GM19372 (cell line): ENCODE results near the gene RNGTT.
"Not testable (repeated sequence)": the region's sequence is repeated elsewhere in the genome, so short reads cannot be mapped to it uniquely, and the experiment has no call there.

Experiments used
- ATAC-seq: cut with Tn5 transposase; IDR thresholded peaks from one replicate; pipeline ENCODE4 v1.9.1; 2021; ENCODE audit warnings: mild to moderate bottlenecking, low read depth, moderate library complexity; ENCODE audit not compliant: unreplicated experiment

RNGTT gene

DNA sequence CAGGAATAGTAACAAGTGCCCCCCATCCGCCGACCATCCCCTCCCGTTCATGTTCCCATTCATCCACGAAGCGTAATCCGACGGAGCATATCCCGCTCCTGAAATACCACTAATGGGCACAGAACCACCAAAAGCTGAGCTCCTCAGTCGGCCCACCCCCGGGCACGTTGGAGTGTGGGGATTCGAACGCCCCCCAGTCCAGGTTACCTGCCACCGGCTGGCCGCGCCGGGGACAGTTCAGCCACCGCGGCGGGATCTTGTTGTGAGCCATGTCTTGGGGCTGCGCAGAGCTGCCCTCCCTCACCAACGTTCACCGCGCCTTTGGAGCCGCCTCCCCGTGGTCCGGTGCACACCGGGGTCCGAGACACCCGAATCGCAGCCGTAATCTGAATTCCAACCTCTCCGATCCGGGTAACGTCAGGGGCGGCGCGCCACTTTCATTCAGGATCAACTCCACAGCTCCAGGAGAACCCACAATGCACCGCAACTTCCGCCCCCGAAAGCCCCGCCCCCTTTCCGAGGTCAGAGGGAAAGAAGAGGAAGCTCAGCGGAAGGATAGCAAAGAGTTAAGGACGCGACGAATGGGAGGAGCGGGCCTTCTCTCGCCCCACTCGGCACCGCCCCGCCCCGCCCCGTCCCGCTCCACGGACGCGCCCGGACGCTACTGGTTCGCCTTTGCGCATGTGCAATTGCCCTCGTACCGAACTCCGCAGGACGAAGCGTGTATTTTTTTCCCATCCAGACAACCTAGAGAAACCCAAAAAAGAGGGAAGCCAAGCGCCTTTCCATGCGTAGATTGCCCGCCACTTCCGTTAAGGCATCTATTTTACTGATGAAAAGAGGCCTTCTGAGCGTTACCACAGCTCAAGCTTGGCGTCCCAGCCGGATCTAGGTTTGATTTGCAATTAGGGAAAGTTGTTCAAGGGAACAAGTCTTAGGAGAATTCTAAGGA is at the start of gene RNGTT:
RNGTT (minus strand) TSS at position 480 of the 952 bp plus-strand sequence; CDS start at position 271, 209 bp downstream.
- peak; percentile 98 for ATAC-seq

DNA sequence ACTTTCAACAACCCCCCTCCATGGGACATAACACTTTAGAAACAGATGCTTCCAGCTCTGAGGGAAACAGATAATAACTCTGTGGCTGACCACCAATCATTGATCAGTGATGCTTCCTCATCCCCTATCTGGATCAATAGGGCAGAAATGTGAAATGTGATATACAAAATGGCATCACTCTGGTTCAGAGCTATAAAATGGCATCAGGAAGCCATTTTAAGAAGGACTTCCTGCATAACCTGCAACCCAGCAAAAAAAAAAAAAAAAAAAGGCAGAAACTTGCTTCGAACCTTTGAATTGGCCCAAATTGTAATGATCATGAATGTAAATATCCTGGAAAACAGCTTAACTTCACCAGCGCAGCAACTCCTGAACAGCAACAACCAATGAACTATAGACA is 48.0 kb upstream of the RNGTT start:
- ATAC-seq = no peak

DNA sequence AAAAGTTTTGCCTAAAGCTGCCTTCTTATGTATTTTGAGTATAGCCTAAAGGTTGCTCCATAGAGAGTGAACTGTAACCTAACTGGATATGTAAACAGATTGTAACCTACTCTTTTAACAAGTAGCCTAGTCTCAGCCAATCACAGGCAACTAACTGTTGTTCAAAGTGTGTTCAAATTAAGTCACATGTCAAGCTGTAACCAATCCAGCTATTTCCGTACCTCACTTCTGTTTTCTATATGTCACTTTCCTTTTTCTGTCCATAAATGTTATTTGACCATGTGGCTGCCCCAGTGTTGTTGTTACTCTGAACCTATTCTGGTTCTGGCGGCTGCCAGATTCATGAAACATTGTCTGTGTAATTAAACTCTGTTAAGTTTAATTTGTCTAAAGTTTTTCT is 47.4 kb upstream of the RNGTT start:
- no peak for ATAC-seq

DNA sequence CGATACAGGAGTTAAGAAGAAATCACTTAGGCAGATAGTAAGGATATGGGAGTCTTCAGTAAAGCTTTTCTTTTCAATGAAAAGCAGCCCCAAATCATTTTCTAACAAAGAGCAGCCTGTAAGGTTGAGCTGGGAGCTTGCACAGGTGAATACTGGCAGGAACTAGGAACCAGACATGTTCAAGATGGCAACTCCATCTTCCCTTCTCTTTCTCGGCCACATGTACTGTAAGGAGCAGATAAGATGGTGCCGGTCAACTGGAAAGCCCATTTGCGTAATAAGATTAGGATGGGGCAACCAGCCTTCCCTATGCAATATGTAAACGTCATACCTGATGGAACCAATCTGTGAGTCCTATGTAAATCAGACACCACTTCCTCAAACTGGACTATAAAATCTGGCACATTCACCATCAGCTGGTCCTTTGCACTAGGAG is 46.2 kb upstream of the RNGTT start:
- no peak for ATAC-seq

- no peak for ATAC-seq
Observed at GRCh38 chr6:89008815-89009374, 45.5 kb upstream of the RNGTT start.

- ATAC-seq = no peak
Observed at GRCh38 chr6:89008001-89008814, 44.8 kb upstream of the RNGTT start.

GRCh38 chr6:89007209-89008000 is 44.0 kb upstream of the RNGTT start:
- ATAC-seq = no peak

DNA sequence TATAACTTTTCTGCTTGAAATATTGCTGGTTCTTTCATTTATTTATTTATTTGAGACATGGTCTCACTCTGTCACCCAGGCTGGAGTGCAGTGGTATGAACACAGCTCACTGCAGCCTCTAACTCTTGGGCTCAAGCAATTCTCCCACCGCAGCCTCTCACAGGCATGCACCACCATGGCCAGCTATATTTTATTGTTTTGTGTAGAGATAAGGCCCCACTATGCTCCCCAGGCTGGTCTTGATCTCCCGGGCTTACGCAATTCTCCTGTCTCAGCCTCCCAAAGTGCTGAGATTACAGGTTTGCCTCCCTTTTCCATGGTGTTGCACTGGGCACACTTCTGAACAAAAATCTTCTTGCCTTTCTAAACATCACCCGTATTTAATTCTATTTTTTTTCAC is 39.1 kb upstream of the RNGTT start:
- ATAC-seq = no peak

- no peak for ATAC-seq
Observed at GRCh38 chr6:88997327-88997726, 33.9 kb upstream of the RNGTT start.

- no peak for ATAC-seq
Observed at GRCh38 chr6:88992741-88993552, 29.5 kb upstream of the RNGTT start.

DNA sequence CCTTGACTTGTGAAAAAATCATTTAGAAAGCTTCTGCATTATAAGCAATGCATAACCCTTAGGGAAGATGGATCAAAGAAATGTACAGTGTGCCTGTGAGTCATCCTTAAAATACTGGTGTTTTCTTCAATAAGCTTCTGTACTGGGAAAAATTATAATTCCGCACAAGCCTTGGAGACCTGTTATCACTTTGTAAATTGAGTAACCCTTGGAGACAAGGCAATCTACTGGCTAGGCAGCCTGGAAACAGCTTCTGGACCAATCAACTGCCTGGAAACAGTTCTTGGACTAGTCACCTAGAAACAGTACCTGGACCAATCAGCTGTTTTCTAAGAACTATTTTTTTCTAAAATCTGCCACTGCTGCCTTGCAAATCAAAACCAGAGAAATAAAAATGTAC is 25.8 kb upstream of the RNGTT start:
- no peak for ATAC-seq

- no peak for ATAC-seq
Observed at GRCh38 chr6:88987922-88988321, 24.5 kb upstream of the RNGTT start.

- ATAC-seq = no peak
Observed at GRCh38 chr6:88985901-88986300, 22.5 kb upstream of the RNGTT start.

GRCh38 chr6:88984606-88985005 is 21.2 kb upstream of the RNGTT start:
- no peak for ATAC-seq

DNA sequence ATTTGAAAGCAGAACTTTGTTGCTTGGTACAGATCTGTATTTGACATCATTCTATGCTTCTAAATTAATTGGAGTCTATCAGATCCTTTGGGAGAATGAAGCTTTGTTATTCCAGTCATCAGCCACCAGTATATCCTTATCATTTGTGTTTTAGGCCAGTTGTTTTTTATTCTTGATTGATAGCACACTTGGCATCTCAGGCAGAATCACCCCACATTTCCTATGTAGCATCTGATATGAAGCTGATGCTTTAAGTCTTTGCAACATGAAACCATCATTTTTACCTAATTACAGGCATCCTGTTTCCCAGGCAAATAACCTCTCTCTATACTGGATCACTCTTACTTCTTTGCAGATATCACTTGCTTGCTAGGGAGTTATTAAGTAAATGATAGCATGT is 20.7 kb upstream of the RNGTT start:
- no peak for ATAC-seq

DNA sequence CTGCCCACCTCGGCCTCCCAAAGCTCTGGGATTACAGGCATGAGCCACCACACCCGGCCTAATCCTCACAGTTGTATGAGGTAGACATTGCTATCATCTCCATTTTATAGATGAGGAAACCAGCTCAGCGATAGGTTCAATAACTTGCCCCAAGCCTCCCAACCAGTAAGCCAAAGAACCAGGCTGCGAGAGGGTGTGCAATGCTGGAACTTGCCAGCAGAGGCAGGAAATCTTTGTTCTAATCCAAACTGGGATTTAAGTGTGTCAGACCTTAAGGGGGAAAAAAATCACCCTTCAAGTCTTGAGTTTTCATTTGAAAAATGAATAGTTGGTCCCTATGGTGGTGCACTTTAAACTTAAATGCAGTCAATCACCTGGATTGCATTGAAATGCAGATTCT is 20.1 kb upstream of the RNGTT start:
- ATAC-seq = no peak

GRCh38 chr6:88983129-88983528 is 19.7 kb upstream of the RNGTT start:
- ATAC-seq = not testable (repeated sequence)

DNA sequence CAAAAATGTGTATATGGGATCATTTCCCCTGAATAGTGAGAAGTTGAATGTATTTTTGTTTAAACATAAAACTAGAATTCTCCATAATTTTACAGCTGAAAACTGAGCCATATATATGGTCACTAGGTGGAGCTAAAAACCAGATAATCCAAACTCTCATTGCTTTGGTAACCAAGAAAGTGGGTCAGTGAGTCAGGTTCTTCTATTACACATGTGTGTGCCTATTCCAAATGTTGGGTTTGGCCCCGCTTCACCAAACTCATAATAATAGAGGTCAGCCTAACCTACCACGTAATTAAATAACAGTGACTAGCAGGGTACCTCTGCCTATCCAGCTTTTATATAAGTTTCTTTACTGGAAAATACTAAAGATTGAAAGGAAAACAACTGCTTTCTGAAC is 19.3 kb upstream of the RNGTT start:
- ATAC-seq = no peak

GRCh38 chr6:88975369-88975768 is 12.0 kb upstream of the RNGTT start:
- no peak for ATAC-seq
